GM21576 (cell line): ENCODE results near the gene OR4E2.
"Not testable (repeated sequence)": the region's sequence is repeated elsewhere in the genome, so short reads cannot be mapped to it uniquely, and the experiment has no call there.

Experiments
- ATAC-seq: cut with Tn5 transposase; IDR thresholded peaks from one replicate; pipeline ENCODE4 v1.9.1; 2021; ENCODE audit warnings: mild to moderate bottlenecking, moderate library complexity; ENCODE audit not compliant: unreplicated experiment

The OR4E2 gene

GRCh38 chr14:21653331-21653885, at the start of gene OR4E2:
OR4E2 (plus strand) TSS chr14:21653835; CDS start chr14:21665083, 11,248 bp downstream.
- ATAC-seq, result no peak

GRCh38 chr14:21612324-21612723, 41.3 kb upstream of the OR4E2 start:
- no peak for ATAC-seq

- ATAC-seq, result no peak
Observed at GRCh38 chr14:21614240-21614639, 39.4 kb upstream of the OR4E2 start.

- ATAC-seq, result no peak
Observed at GRCh38 chr14:21617614-21618013, 36.0 kb upstream of the OR4E2 start.

- ATAC-seq, result no peak
Observed at GRCh38 chr14:21626491-21627230, 27.0 kb upstream of the OR4E2 start.

GRCh38 chr14:21630503-21630902, 23.1 kb upstream of the OR4E2 start:
- ATAC-seq, result not testable (repeated sequence)

- no peak for ATAC-seq
Observed at GRCh38 chr14:21631084-21631483, 22.6 kb upstream of the OR4E2 start.

- no peak for ATAC-seq
Observed at GRCh38 chr14:21634840-21635239, 18.8 kb upstream of the OR4E2 start, which contains the start of gene OR10G2. OR10G2 (minus strand) TSS chr14:21634940; CDS start chr14:21634842, 98 bp downstream.

- ATAC-seq, result no peak
Observed at GRCh38 chr14:21642683-21643082, 11.0 kb upstream of the OR4E2 start.

GRCh38 chr14:21643407-21643806, 10.2 kb upstream of the OR4E2 start:
- no peak for ATAC-seq

- no peak for ATAC-seq
Observed at GRCh38 chr14:21647380-21647779, 6.3 kb upstream of the OR4E2 start.

- no peak for ATAC-seq
Observed at GRCh38 chr14:21652209-21652808, 1.3 kb upstream of the OR4E2 start.

- ATAC-seq, result no peak
Observed at GRCh38 chr14:21654215-21654614, 580 bp downstream of the OR4E2 start.

- no peak for ATAC-seq
Observed at GRCh38 chr14:21656980-21657379, 3.3 kb downstream of the OR4E2 start.

GRCh38 chr14:21668377-21668776, 14.7 kb downstream of the OR4E2 start:
- no peak for ATAC-seq

GRCh38 chr14:21669284-21669683, 15.6 kb downstream of the OR4E2 start:
- ATAC-seq, result no peak

- ATAC-seq, result no peak
Observed at GRCh38 chr14:21671371-21671770, 17.7 kb downstream of the OR4E2 start.

- ATAC-seq, result no peak
Observed at GRCh38 chr14:21672116-21672515, 18.5 kb downstream of the OR4E2 start.

- no peak for ATAC-seq
Observed at GRCh38 chr14:21673718-21674117, 20.1 kb downstream of the OR4E2 start, which contains the start of gene OR4E1. OR4E1 (minus strand) TSS chr14:21673818; CDS start chr14:21670935, 2,883 bp downstream.

GRCh38 chr14:21675566-21675965, 21.9 kb downstream of the OR4E2 start:
- ATAC-seq, result no peak

GRCh38 chr14:21680072-21680471, 26.4 kb downstream of the OR4E2 start:
- no peak for ATAC-seq

- ATAC-seq, result no peak
Observed at GRCh38 chr14:21686468-21686867, 32.8 kb downstream of the OR4E2 start.
